GM18505 (cell line): ENCODE results near the gene HS3ST4.

Experiments used
- ATAC-seq: cut with Tn5 transposase; IDR thresholded peaks from one replicate; pipeline ENCODE4 v1.9.1; 2021; ENCODE audit not compliant: unreplicated experiment
- POLR2A ChIP-seq: IDR thresholded peaks from 4 replicates; pipeline ENCODE4 v1.6.1; 2011; ENCODE audit warnings: borderline replicate concordance; ENCODE audit not compliant: insufficient read depth, insufficient read length; ENCODE audit errors: extremely low read depth

HS3ST4 gene

DNA sequence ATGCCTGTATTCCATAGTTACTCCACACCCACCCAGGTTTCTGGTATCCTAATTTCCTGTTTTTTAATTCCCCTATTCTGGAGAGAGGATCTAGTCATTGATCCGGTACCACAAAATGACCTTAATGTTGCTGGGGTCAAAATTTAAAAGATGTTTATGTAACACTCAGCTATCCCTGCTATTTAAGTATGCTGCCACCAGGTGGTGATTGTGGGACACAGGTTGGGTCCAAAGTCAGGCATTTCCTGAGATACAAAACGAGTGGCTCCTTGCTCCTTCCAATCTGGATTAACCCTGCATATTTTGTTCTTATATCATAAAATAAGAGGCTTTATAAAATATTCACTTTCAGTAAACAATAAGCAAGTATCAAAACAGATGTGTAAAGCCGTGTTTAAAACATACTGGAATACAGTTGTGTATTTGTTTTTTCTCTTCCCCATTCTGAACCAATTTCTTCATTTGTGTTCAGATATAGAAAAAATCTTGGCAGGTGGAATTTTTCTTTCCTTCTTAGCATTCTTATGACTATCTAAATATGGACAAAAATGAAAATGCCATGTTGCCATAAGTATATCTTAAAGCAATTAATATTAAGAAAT lies 16.3 kb downstream of the HS3ST4 start:
- TF ChIP-seq POLR2A = no peak
- no peak for ATAC-seq

DNA sequence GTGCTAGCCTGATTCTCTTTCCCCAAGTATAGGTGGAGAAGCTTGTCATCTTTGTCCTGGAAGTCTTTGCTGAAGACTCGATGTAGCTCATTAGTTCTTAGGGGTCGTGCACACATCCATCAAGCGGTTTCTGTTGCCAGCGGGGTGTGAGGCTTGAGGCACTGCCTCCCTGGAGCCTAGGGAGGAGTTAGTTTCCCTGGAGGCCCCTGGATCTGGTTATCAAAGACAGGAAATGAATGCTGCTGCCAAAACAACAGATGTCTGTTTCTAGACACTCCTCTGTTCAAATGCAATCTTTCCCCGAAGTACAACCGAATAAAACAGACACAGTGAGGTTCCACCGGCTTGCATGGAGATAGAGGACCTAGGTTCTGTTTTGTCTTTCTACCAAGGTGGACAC lies 17.5 kb downstream of the HS3ST4 start:
- TF ChIP-seq POLR2A = no peak
- no peak for ATAC-seq

DNA sequence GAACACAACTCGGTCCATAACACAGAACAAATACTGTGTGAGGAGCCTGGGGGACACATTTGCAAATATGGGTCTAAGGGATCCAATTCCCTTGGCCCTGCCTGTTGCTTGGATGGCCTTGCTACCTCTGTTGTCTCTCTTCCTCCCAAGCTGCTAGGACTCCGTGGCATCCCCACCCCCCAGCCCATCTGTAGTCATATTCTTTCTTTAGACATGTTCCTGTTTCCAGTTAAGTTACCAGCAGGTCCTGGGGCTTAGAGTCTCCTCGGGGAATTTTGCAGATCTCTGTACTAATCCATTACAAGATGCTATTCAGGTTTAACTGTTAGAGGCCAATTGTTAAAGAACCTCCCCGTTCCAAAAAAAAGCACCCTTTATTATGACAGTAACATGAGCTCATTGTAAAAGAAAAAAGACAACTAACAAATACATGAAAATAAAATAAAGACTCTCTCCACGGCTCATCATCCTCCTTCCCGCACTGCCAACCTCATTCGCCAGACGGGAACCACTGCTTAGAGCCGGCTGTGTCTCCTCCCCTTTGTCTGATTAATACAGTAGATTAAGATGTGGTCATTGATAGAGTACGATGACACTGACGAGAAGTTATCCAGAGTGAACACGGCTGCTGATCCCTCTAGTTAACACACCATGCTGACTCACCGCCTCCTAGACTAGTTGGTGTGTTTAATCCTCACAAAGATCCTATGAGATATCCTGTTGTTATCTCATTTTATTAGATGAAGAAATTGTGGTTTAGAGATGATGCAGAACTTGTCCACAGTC lies 22.2 kb downstream of the HS3ST4 start:
- no peak for TF ChIP-seq POLR2A
- no peak for ATAC-seq

DNA sequence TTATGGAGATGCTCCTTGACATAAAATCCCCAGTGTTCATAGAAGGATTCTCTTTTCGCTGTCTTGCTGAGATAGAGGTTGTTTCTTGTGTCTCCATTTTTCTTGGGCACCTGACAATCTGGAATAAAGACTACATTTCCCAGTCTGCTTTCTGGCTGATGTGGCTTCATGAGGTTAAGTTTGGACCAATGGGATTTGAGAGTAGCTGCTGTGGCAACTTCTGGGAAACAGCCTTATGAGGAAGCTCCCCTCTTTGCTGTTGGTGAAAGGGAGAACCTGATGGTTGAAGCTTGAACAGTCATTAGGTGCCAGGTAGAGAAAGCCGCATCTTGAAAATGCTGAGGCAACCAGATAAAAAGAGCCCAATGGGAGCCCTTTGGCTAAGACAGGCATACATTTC lies 24.4 kb downstream of the HS3ST4 start:
- no peak for TF ChIP-seq POLR2A
- ATAC-seq = no peak

DNA sequence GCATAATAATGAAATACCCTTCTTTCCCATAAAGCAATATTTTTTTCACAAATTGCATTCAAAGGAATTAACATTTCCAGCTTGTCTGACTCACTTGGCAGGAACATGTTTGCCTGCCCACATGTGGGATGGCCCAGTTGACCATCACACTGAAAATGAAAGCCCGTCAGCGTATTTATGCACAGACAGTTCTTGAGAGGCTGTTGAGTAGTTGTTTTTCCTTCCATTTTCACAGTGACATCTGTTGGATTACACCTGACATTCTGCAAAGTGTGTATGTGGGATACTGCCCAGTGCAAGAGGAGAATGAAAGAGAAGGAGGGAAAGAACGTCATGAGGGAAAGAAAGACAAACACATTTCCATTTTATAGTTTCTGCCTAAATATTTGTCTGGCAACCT lies 29.7 kb downstream of the HS3ST4 start:
- ATAC-seq = no peak
- no peak for TF ChIP-seq POLR2A

DNA sequence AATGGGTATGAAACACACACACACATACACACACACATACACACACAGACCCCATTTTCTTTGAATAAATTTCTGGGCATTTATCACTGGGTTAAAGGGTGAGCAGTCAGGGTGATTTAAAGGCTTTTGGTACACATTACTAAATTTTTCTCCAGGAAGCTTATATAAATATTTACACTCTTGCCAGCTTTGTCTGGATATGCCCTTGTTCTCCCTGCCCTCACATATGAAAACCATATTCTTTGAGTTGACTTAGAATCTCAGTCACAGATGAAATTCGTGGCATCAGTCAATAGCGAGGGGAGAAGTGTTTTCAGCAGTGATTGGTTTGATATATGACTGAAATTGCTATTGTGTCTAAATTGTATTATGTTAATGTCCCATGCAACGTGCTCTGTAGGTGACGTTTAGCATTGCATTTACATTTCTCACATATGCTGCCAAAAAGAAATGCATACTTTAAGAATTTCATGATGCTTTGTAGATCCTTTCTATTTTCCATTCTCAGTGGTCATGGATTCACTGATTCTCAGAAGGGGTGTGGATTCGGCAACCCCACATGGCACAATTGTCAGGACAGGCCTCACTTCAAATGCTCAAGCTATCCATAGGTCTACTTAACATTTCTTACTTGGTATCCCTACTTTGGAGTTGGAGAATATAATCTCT lies 34.8 kb downstream of the HS3ST4 start:
- no peak for ATAC-seq

DNA sequence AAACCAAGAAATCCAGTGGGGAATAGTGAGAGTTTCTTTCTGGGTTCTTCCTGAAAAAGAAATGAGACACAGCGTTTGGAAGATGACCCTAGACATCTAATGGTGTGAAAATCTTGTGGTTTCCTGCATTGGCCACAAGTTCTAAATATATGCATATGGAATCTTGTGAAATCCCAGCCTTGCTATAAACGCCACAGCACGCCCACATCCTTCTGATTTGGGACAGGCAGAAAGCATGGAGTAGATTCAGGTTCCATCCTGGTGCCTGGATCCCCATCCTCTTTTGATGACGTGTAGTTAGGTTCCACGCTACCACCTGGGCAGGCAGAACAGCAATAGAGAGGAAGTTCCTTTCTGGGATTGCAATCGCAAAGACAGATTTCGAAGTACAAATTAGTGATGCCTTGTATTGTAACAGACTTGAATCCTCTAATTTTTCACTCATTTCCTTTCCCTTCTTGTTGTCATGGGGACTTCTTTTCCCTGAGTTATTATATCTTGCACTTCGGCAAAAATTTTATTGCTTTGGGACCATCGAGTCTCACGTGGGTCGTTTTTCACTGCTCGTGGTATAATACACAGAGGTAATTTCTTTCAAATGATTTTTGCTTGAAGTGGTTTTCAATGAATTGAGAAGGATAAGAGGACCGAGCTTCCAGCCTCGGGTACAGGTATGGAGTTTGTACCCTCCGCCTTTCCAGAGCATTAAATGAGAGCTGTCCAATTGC lies 37.6 kb downstream of the HS3ST4 start:
- no peak for TF ChIP-seq POLR2A
- ATAC-seq = no peak

More for the DNA sequence above, 34.8 kb downstream of the HS3ST4 start:
- no peak for TF ChIP-seq POLR2A

DNA sequence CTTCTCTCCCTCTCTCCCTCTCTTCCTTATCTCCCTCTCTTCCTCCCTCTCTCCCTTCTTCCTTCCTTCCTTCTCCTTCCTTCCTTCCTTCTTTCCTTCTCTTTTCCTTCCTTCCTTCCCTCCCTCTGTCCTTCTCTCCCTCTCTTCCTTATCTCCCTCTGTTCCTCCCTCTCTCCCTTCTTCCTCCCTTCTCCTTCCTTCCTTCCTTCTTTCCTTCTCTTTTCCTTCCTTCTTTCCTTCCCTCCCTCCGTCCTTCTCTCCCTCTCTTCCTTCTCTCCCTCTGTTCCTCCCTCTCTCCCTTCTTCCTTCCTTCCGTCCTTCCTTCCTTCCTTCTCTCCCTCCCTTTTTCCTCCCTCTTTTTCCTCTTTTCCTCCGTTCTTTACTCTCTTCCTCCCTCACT lies 38.6 kb downstream of the HS3ST4 start:
- no peak for ATAC-seq
- no peak for TF ChIP-seq POLR2A

DNA sequence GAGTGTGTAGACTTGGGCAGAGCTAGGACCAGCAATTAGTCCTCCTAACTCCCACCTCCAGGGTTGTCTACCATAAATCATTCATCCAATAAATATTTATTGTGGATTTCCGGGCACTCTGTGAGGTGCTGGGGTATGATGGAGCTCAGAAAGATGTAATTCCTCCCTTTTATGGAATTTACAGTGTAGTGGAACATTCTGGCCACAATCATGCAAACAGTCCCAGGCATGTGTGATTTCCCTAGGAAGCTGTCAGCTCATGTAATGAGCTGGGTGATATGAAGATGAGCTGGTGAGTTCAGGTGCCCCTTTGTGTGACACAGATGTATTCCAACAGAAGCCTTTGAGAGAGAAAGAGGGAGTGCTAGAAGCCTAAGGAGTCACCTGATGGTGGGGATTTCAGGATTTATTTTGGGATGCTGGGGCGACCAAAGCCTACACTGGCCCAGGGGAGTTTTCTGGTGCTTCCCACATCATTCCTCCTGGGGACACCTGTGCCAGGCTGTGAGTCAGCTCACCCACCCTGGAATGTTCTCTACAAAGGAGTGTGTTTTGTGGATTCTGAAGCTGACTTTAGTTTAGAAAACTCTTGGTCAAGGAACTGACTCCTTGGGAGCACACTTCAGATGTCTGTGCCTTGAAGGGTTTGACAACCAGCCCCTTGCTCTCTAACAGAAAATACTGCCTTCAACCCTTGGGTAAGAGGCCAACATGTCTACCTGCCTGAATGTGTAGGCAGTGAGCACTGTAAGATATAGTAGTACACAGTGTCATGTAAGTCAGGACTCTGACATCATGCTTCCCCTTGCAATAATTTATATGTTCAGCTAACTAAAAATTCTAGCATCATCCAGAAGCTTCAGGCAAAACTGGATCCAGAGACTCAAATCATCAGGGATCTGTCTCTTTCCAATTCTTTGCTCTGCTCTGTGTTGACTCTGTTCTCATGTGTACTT lies 42.9 kb downstream of the HS3ST4 start:
- no peak for ATAC-seq
- no peak for TF ChIP-seq POLR2A

DNA sequence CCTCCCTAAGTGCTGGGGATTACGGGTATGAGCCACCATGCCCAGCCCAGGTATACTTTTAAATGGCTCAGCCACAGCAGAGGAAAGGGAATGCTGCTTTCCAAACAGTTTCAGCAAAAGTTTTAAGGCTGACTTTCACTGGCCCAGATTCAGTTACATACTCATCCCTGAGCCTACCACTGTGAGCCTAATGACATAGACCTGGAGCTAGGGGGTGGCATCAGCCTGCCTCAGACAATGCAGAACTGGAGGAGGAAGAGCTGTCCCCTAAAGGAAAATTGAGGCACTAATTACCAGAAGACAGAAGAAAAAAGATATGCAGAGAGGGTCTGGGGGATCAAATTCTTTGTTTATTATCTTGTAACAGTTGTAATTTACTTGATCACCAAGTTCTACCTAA lies 43.9 kb downstream of the HS3ST4 start:
- no peak for TF ChIP-seq POLR2A
- ATAC-seq = no peak

DNA sequence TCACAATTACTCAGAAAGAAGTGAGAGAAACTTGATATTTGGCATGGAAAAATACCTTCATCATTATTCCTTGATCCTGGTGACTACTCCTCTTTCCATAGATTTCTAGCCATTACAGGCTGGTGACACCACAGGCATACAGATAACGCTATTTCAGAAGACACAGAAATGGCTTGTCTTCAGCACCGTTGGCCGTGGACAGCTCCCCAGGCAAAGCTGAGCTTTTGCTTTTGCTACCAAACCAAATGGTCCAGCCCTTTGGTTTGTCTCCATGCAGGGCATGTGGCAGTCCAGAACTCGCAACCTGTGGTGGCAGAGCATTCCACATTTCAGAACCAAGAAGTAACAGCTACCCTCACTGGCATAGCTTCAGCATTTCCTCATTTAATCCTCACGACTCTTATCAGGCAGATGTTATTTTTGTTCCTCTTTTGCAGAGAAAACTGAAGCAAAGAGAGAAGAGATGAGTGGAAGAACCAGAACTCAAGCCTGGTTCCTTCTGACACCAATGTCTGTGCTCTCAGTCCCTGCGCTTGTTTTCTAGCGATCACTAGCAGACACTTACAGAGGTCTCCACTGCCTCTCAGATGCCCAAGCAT lies 55.5 kb downstream of the HS3ST4 start:
- no peak for TF ChIP-seq POLR2A
- ATAC-seq = no peak

DNA sequence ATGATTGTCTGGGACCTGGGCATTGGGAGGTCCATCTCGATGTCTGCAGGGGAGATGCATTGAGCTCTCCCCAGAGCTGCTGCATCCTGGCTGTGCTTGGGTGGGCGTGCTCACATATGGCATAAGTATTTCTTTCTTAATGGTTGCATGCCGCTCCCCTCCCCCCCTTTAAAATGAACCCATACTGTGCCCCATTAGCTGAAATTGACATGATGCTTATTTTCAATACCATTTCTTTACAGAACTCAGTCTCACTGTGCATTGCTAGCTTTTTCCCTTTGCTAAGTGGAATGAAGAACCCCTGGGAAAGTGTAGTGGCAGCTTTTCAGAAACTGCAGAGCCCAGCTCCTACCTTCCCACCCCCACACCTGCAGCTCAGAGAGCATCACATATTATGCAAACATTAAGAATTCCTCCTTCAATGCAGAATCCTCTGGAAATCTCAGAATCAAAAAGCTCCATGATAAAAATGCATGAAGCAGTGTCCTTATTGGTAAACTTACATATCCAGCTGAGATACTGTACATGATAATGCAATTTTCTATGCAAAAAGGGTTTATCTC lies 56.4 kb downstream of the HS3ST4 start:
- ATAC-seq = no peak
- TF ChIP-seq POLR2A = no peak
